Trophoblast cell (in vitro differentiated cells and primary cell): Measurements from ENCODE around the gene STEAP1.
A peak's percentile ranks its signal among the peaks of the same experiment; 100 is the strongest.

Experiments used
- DNase-seq, 2 donors: peaks; one replicate each; pipeline ENCODE4 v3.0.0-alpha.2; 2016
- H2AFZ ChIP-seq: 2 replicates; pipeline ENCODE4 v1.6.1; 2013; ENCODE audit warnings: low read length, moderate library complexity, mild to moderate bottlenecking; ENCODE audit not compliant: insufficient read depth, poor library complexity
- H2AK5ac ChIP-seq: 2 replicates; pipeline ENCODE4 v1.6.1; 2013; ENCODE audit warnings: mild to moderate bottlenecking, low read length
- H2BK120ac ChIP-seq: 2 replicates; pipeline ENCODE4 v1.6.1; 2013; ENCODE audit warnings: low read length, mild to moderate bottlenecking, moderate library complexity; ENCODE audit not compliant: insufficient read depth, poor library complexity
- H2BK12ac ChIP-seq: 2 replicates; pipeline ENCODE4 v1.6.1; 2013; ENCODE audit warnings: mild to moderate bottlenecking, low read length, moderate library complexity
- H2BK5ac ChIP-seq: 2 replicates; pipeline ENCODE4 v1.6.1; 2013; ENCODE audit warnings: low read length, low read depth, moderate library complexity, mild to moderate bottlenecking; ENCODE audit not compliant: poor library complexity
- H3K14ac ChIP-seq: 2 replicates; pipeline ENCODE4 v1.6.1; 2013; ENCODE audit warnings: mild to moderate bottlenecking, low read length
- H3K18ac ChIP-seq: 2 replicates; pipeline ENCODE4 v1.6.1; 2013; ENCODE audit warnings: mild to moderate bottlenecking, low read length
- H3K23ac ChIP-seq: 2 replicates; pipeline ENCODE4 v1.6.1; 2013; ENCODE audit warnings: low read length
- H3K27ac ChIP-seq: 2 replicates; pipeline ENCODE4 v1.5.1; 2013; ENCODE audit warnings: low read depth, mild to moderate bottlenecking, inconsistent platforms, low read length, moderate library complexity
- H3K27me3 ChIP-seq: 2 replicates; pipeline ENCODE4 v1.6.1; 2013; ENCODE audit warnings: inconsistent platforms, mild to moderate bottlenecking, low read length, moderate library complexity; ENCODE audit not compliant: insufficient read depth
- H3K36me3 ChIP-seq, 2 experiments: 1 replicate in 1 of 2; 2 replicates in 1 of 2; pipeline ENCODE4 v1.6.1; 2013; ENCODE audit warnings: low read length in 2 of 2, mild to moderate bottlenecking in 2 of 2, moderate library complexity in 1 of 2; ENCODE audit not compliant: insufficient read depth in 2 of 2, control insufficient read depth in 1 of 2
- H3K4ac ChIP-seq: 2 replicates; pipeline ENCODE4 v1.6.1; 2013; ENCODE audit warnings: low read depth, mild to moderate bottlenecking, low read length, moderate library complexity
- H3K4me1 ChIP-seq, 2 experiments: 1 replicate in 1 of 2; 2 replicates in 1 of 2; pipeline ENCODE4 v1.6.1; 2013; ENCODE audit warnings: low read length in 2 of 2, mild to moderate bottlenecking in 2 of 2, moderate library complexity in 1 of 2; ENCODE audit not compliant: insufficient read depth in 2 of 2, control insufficient read depth in 1 of 2
- H3K4me2 ChIP-seq: 2 replicates; pipeline ENCODE4 v1.6.1; 2013; ENCODE audit warnings: inconsistent platforms, mild to moderate bottlenecking, low read length, moderate library complexity
- H3K4me3 ChIP-seq: 2 replicates; pipeline ENCODE4 v1.5.1; 2013; ENCODE audit warnings: mild to moderate bottlenecking, low read depth, low read length, inconsistent platforms
- H3K79me1 ChIP-seq: one replicate; pipeline ENCODE4 v1.6.1; 2013; ENCODE audit warnings: low read length
- H3K79me2 ChIP-seq: 2 replicates; pipeline ENCODE4 v1.6.1; 2013; ENCODE audit warnings: low read length, mild to moderate bottlenecking; ENCODE audit not compliant: control insufficient read depth, insufficient read depth, poor library complexity
- H3K9ac ChIP-seq: 2 replicates; pipeline ENCODE4 v1.6.1; 2013; ENCODE audit warnings: mild to moderate bottlenecking, low read length
- H3K9me3 ChIP-seq: 2 replicates; pipeline ENCODE4 v1.6.1; 2013; ENCODE audit warnings: low read depth, mild to moderate bottlenecking, control low read depth, inconsistent platforms, low read length; ENCODE audit not compliant: insufficient read depth
- H4K12ac ChIP-seq: 2 replicates; pipeline ENCODE4 v1.6.1; 2013; ENCODE audit warnings: low read depth, mild to moderate bottlenecking, low read length, moderate library complexity
- H4K8ac ChIP-seq: 2 replicates; pipeline ENCODE4 v1.6.1; 2013; ENCODE audit warnings: low read depth, mild to moderate bottlenecking, low read length, moderate library complexity
- H4K91ac ChIP-seq: one replicate; pipeline ENCODE4 v1.6.1; 2013; ENCODE audit warnings: low read depth, mild to moderate bottlenecking, low read length, moderate library complexity
- WGBS: extraction: QIAGEN DNeasy Blood & Tissue Kit; methylation state at CpG from one replicate; pipeline ENCODE4 v1.1.7; 2013; ENCODE audit warnings: missing lambda C conversion rate; ENCODE audit not compliant: insufficient read length, insufficient coverage; ENCODE audit errors: extremely low coverage; 5-methylcytosine and 5-hydroxymethylcytosine counted together

STEAP1 gene

GRCh38 chr7:90207956-90208355, 53.7 kb downstream of the STEAP1 start:
- Histone ChIP-seq H3K9ac (no peak overlapping the region), H2BK120ac (no peak overlapping the region), H3K9me3 (no peaks in the 10 kb centered on the region), H3K4me1 (peaks cover 2 to 3% of the 10 kb centered on the region in 2 experiments), H3K36me3 (no peaks in the 10 kb centered on the region), H2BK5ac (no peak overlapping the region), H3K18ac (no peak overlapping the region), H3K14ac (no peak overlapping the region), H3K27me3 (no peaks in the 10 kb centered on the region), H4K12ac (no peak overlapping the region), H2AK5ac (no peak overlapping the region), H4K8ac (no peak overlapping the region), H4K91ac (no peak overlapping the region), H2BK12ac (no peak overlapping the region), H2AFZ (no peak overlapping the region), H3K27ac (no peak overlapping the region), H3K79me2 (no peaks in the 10 kb centered on the region), H3K4me3 (no peak overlapping the region), H3K4ac (no peak overlapping the region), H3K4me2 (no peak overlapping the region), H3K23ac (no peak overlapping the region), H3K79me1 (peaks cover 3% of the 10 kb centered on the region)
- WGBS, result no CpG with 5 or more reads among the region's 1 CpG
- no peak for DNase-seq

- no peak overlapping the region for H2BK120ac ChIP-seq
- H3K79me1 ChIP-seq, result peaks cover 3% of the 10 kb centered on the region
- H3K14ac ChIP-seq, result no peak overlapping the region
- no CpG with 5 or more reads among the region's 1 CpG for WGBS
- H3K23ac ChIP-seq, result no peak overlapping the region
- H3K27ac ChIP-seq, result no peak overlapping the region
- no peak overlapping the region for H3K9ac ChIP-seq
- H3K4me3 ChIP-seq, result no peak overlapping the region
- no peaks in the 10 kb centered on the region for H3K27me3 ChIP-seq
- H4K91ac ChIP-seq, result no peak overlapping the region
- H4K8ac ChIP-seq, result no peak overlapping the region
- H4K12ac ChIP-seq, result no peak overlapping the region
- H2BK12ac ChIP-seq, result no peak overlapping the region
- H3K36me3 ChIP-seq, result no peaks in the 10 kb centered on the region
- no peaks in the 10 kb centered on the region for H3K9me3 ChIP-seq
- H2AFZ ChIP-seq, result no peak overlapping the region
- H2AK5ac ChIP-seq, result no peak overlapping the region
- no peaks in the 10 kb centered on the region for H3K79me2 ChIP-seq
- no peak overlapping the region for H2BK5ac ChIP-seq
- H3K4ac ChIP-seq, result no peak overlapping the region
- H3K4me2 ChIP-seq, result no peak overlapping the region
- H3K4me1 ChIP-seq, result peaks cover 2 to 3% of the 10 kb centered on the region in 2 experiments
- H3K18ac ChIP-seq, result no peak overlapping the region
- DNase-seq, result no peak
Measured at GRCh38 chr7:90209776-90210175, 55.5 kb downstream of the STEAP1 start.

GRCh38 chr7:90210475-90210874, 56.2 kb downstream of the STEAP1 start:
- H3K14ac ChIP-seq, result no peak overlapping the region
- peaks cover 2 to 3% of the 10 kb centered on the region in 2 experiments for H3K4me1 ChIP-seq
- H3K79me2 ChIP-seq, result no peaks in the 10 kb centered on the region
- H3K27ac ChIP-seq, result no peak overlapping the region
- no peak overlapping the region for H2AK5ac ChIP-seq
- no peak overlapping the region for H2AFZ ChIP-seq
- peaks cover 3% of the 10 kb centered on the region for H3K79me1 ChIP-seq
- H3K27me3 ChIP-seq, result no peaks in the 10 kb centered on the region
- WGBS, result no CpG with 5 or more reads among the region's 5 CpGs
- no peak for DNase-seq
- no peak overlapping the region for H3K18ac ChIP-seq
- no peaks in the 10 kb centered on the region for H3K9me3 ChIP-seq
- H2BK5ac ChIP-seq, result no peak overlapping the region
- no peak overlapping the region for H3K9ac ChIP-seq
- H3K4me2 ChIP-seq, result no peak overlapping the region
- no peaks in the 10 kb centered on the region for H3K36me3 ChIP-seq
- no peak overlapping the region for H3K23ac ChIP-seq
- no peak overlapping the region for H3K4me3 ChIP-seq
- H3K4ac ChIP-seq, result no peak overlapping the region
- no peak overlapping the region for H2BK120ac ChIP-seq
- H4K8ac ChIP-seq, result no peak overlapping the region
- no peak overlapping the region for H4K12ac ChIP-seq
- no peak overlapping the region for H2BK12ac ChIP-seq
- no peak overlapping the region for H4K91ac ChIP-seq

GRCh38 chr7:90210981-90211380, 56.7 kb downstream of the STEAP1 start:
- no peak overlapping the region for H3K14ac ChIP-seq
- H2BK12ac ChIP-seq, result no peak overlapping the region
- no peaks in the 10 kb centered on the region for H3K36me3 ChIP-seq
- H2AFZ ChIP-seq, result peak overlapping the region; percentile 83
- WGBS, result no CpG with 5 or more reads among the region's 11 CpGs
- H3K9ac ChIP-seq, result no peak overlapping the region
- no peaks in the 10 kb centered on the region for H3K27me3 ChIP-seq
- H3K79me1 ChIP-seq, result peaks cover 3% of the 10 kb centered on the region
- peak overlapping the region; percentile 74 for H3K4me2 ChIP-seq
- no peak overlapping the region for H3K18ac ChIP-seq
- H4K91ac ChIP-seq, result no peak overlapping the region
- H3K27ac ChIP-seq, result no peak overlapping the region
- no peak overlapping the region for H2AK5ac ChIP-seq
- no peak overlapping the region for H2BK120ac ChIP-seq
- H3K4ac ChIP-seq, result no peak overlapping the region
- H3K23ac ChIP-seq, result no peak overlapping the region
- peak overlapping the region; percentile 76 for H3K4me3 ChIP-seq
- no peak overlapping the region for H2BK5ac ChIP-seq
- no peak overlapping the region for H4K12ac ChIP-seq
- H3K9me3 ChIP-seq, result no peaks in the 10 kb centered on the region
- peaks cover 2 to 3% of the 10 kb centered on the region in 2 experiments for H3K4me1 ChIP-seq
- no peaks in the 10 kb centered on the region for H3K79me2 ChIP-seq
- no peak overlapping the region for H4K8ac ChIP-seq
- no peak for DNase-seq
